T-helper 2 cell (primary cell): ENCODE data around the gene ANXA2.
A peak's percentile ranks its signal among the peaks of the same experiment; 100 is the strongest.
"Not testable (repeated sequence)": the region's sequence is repeated elsewhere in the genome, so short reads cannot be mapped to it uniquely, and the experiment has no call there.

ENCODE experiments used
- DNase-seq, 5 experiments: peaks; one replicate each; pipeline versions ENCODE4 v3.0.0 to v3.0.0-alpha.2; 2012 to 2022
- total RNA-seq, 2 donors: gene quantifications; one replicate each; lab custom pipeline; 2026; lab: John Stamatoyannopoulos, UW

ANXA2 gene
- total RNA-seq = 115 to 183 reads per million in 2 donors

DNA sequence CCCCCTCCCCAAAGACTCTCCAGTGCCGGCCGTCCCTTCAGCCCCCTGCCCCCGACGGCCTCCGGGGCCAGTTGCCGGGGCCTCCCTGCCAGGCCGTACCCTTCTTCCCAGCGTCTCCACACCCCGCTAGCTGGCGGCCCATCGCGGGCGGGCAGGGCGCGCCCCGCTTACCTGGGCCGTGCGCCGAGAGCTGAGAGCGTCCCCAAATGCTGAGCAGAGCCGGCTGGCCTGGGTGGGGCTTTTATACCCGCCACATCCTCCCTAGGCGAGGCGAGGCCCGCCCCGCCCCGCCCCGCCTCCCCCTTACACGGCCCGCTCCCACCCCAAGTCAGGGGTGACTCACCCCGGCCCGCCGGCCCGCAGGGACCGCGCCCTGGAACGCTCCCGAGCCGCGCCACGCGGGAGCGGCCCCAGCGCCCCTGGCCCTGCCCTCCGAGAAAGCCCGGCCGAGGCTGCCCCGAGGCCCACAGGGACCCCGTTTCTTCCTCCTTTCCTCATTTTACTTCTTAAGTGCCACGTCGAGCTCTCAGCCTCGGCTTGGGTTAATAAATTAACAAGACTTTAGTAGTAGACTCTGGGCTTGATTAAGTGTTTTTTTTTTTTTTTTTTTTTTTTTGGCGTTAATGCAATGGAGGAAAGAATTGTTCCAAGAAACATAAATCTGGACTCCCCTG lies at the start of gene ANXA2:
Gene ANXA2, minus strand, starts transcription at position 215 of the 674 bp plus-strand sequence. CDS start 11,911 bp downstream, outside the sequence.
- peak; percentile 62 to 93 (median 76) for DNase-seq

DNA sequence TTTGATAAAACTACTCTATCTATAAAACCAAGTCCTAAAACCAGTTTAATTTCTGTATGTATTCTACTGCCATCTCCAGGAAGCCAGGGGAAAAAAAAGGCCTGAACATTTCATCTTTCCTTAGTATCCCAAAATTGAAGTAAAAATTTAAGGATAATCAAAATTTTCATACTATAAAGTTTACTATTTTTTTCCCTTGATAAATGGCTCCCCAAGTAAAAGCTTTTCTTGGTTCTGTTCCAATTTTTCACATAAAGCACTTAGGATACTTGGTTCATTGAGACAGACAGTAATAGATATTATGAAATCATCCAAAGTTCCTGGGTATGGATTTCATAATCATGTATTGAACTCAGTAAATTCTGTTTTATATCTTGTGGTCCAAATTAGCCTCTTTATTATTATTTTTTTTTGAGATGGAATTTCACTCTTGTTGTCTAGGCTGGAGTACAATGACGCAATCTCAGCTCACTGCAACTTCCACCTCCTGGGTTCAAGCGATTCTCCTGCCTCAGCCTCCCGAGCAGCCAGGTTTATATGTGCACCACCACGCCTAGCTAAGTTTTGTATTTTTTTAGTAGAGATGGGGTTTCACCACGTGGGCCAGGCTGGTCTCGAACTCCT lies 46.6 kb upstream of the ANXA2 start:
- no peak for DNase-seq

DNA sequence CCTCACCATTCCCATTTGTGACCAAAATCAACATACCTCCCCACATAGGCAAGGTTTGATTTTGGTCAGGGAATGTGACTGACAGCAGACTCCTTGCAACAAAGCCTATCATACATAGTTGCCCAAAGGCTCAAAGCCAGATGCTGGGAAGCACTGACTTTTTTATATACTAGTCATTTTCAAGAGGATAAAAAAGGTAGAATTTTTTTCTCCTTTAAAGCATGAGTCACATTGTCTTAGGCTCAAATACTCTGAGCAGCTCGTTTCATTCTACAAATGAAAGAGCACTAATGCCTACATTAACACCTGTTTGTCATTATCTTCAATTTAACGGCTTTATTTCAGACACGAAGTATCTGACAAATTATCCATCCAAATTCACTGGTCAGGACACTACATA lies 45.0 kb upstream of the ANXA2 start:
- DNase-seq = no peak

DNA sequence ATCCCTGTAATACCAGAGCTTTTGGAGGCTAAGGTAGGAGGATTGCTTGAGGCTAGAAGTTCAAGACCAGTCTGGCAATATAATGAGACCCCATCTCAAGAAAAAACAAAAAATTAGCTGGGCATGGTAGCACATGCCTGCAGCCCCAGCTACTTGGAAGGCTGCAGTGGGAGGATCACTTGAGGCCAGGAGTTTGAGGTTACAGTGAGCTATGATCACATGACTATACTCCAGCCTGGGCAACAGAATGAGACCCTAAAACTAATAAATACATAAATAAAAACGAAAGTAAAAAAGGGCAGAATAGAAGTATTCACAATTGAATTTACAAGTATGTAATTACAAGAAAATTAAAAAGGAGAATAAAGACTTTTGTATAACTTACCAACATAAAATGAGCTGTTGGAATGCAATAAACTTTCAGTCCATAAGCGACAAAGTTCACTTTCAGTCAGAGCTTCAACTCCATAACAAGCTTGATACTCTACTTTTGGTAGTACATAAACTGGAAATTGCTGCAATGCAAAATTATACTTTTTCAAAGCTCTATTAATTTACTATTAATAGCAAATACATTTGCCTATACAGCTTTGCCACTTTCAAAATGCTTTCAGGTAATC lies 44.4 kb upstream of the ANXA2 start:
- no peak for DNase-seq

GRCh38 chr15:60441331-60441730 lies 43.5 kb upstream of the ANXA2 start:
- no peak for DNase-seq

- DNase-seq = no peak
Measured at GRCh38 chr15:60438646-60439045, 40.9 kb upstream of the ANXA2 start.

GRCh38 chr15:60428935-60429334 lies 31.1 kb upstream of the ANXA2 start:
- DNase-seq = no peak

GRCh38 chr15:60426870-60427508 lies 29.2 kb upstream of the ANXA2 start:
- no peak for DNase-seq

GRCh38 chr15:60425461-60425860 lies 27.7 kb upstream of the ANXA2 start:
- DNase-seq = no peak

- no peak for DNase-seq
Measured at GRCh38 chr15:60424006-60424405, 26.2 kb upstream of the ANXA2 start.

- DNase-seq = peak in 1 of 5 experiments; percentile 44
Measured at GRCh38 chr15:60423537-60423936, 25.8 kb upstream of the ANXA2 start.

- DNase-seq = no peak
Measured at GRCh38 chr15:60421544-60421943, 23.8 kb upstream of the ANXA2 start.

- no peak for DNase-seq
Measured at GRCh38 chr15:60420203-60420716, 22.5 kb upstream of the ANXA2 start.

DNA sequence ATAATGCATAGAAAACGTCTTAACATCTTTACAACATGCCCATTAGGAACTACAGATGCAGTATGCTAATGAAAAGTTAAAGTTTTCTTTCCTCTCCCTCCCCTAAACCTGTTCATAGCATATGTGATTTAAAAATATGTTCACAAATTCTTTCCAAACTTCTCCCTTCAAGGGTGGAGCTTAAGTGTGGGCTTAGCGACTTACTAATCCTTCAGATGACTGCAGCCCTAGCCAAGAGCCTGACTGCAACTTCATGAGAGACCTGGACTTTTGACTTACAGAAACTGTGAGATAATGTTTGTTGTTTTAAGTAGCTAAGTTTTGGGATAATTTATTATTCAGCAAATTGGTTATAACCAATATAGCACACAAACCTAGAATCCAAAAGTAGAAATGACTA lies 22.0 kb upstream of the ANXA2 start:
- no peak for DNase-seq

DNA sequence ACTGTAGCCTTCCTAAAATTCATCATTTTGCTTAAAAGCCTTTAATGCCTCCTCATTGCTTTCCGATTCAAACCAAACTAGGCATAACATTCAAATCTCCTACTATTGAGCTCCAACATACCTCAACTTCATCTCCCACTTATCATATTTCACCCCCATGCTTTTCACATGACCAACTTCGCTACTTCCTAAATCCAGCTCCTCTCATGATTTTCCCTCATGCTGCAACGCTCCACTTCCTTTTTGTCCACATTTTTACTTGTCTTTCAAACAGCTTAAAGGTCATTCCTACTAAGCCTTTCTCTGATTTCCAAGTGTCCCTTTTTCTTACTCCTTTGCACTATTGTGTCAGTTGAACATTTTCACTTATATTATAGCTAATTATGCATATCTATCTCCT lies 20.3 kb upstream of the ANXA2 start:
- DNase-seq = no peak

- no peak for DNase-seq
Measured at GRCh38 chr15:60417112-60417511, 19.3 kb upstream of the ANXA2 start.

- no peak for DNase-seq
Measured at GRCh38 chr15:60416484-60416883, 18.7 kb upstream of the ANXA2 start.

- DNase-seq = no peak
Measured at GRCh38 chr15:60414016-60414682, 16.4 kb upstream of the ANXA2 start.

GRCh38 chr15:60413231-60413824 lies 15.5 kb upstream of the ANXA2 start:
- no peak for DNase-seq

DNA sequence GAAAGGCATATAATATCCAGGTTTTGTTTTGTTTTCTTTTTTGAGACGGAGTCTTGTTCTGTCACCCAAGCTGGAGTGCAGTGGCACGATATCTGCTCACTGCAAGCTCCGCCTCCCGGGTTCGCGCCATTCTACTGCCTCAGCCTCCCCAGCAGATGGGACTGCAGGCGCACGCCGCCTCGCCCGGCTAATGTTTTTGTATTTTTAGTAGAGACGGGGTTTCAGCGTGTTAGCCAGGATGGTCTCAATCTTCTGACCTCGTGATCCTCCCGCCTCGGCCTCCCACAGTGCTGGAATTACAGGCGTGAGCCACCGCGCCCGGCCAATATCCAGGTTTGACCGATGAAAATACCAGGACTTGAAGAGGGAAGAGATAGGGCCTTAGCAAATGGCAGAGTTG lies 15.0 kb upstream of the ANXA2 start:
- DNase-seq = not testable (repeated sequence)

DNA sequence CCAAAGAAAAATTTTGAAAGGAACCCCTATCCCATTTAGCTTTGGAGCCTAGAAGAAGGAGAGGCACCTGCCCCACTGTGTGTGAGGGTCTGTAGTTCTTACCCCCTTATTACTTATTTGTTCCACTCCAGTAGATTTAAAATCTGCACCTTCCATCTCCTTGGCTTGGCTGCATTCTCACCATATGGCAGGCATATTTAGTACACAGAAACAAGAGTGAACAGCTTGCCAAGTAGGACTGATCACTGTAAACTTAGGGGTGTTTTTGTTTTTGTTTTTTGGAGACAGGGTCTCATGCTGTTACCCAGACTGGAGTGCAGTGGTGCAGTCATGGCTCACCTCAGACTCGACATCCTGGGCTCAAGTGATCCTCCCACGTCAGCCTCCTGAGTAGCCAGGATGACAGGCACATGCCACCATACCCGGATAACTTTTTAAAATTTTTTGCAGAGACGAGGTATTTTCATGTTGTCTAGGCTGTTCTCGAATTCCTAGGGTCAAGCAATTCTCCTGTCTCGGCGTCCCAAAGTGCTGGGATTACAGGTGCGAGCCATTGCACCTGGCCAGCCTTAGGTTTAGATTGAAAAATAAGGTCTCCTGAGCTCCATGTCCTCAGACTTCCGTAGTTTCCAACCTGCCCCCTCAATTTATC lies 14.1 kb upstream of the ANXA2 start:
- no peak for DNase-seq

- peak in 1 of 5 experiments; percentile 23 for DNase-seq
Measured at GRCh38 chr15:60410350-60410749, 12.6 kb upstream of the ANXA2 start.
